Measurements from ENCODE around the gene P2RX2. TPM values are rescaled to one million over a fixed set of nuclear protein-coding genes. Genes with fewer than 3 reads are reported as not detected.

The P2RX2 gene
- total RNA-seq, 5 donors from 2014 or later (not counting 1 experiment from before 2014, with no cell fraction given) = not detected

DNA sequence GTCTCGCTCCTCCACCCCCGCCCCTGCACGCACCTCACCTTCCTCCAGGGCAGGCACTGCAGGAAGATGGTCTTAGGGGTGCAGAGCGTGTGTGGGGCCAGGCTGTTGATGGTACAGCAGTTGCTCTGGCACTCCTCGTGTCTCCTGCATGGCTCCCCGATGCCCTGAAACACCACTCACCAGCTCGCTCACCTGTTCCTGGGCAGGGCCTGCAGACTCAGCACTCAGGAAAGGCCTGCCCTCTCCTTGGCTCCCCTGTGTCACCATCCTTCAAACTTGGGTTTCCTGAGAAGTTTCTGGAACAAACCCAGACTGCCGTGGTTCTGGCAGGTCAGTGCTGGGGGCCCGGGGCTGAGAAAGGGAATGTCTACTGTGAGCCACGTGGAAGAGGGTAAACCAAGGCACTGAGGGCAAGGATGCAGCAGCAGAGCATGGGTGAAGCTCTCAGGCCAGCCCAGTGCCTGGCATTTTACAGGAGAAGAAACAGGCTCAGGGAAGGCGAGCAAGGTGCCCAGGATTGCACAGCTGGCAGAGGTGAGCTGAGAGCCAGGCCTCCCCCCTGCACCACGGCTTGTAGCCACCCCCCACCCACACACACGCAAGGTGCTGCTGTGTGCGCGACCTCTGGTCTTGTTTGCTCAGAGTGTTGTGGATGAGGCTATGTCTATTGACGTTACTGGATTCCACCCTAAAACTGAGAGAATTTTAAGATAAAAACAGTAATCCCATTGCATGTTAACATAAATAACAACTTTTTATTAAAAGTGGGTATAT is 13.7 kb upstream of the P2RX2 start:
- POLR2A ChIA-PET = no interaction called here
- CTCF ChIA-PET = no interaction called here

DNA sequence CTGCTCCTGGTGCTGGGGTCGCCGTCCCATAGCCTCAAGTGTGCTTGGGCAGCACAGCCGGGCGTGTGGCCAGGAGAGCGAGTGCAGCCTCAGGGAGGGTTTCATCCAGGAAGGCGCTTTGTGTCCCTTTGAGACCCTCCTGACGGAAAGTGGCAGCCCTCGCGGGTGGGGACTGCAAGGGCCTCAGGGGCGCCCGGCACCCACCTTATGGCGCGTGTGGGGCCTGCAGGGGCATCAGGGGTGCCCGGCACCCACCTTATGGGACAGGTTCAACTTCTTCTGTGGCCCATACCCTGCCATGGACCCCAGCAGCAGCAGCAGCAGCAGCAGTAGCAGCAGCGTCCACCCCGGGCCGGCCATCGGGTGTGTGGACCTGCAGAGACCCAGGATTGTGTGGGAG is 12.7 kb upstream of the P2RX2 start:
- Mint-ChIP-seq H3K36me3 (no peaks in the 10 kb centered on the region), H3K4me1 (peaks cover 2 to 9% (median 8%) of the 10 kb centered on the region in 3 donors), H3K27me3 (peaks cover 35 to 62% of the 10 kb centered on the region in 2 donors), H3K27ac (no peak overlapping the region), H3K4me3 (no peak overlapping the region), H3K9me3 (no peaks in the 10 kb centered on the region)
- H3K9me3 ChIP-seq = no peaks in the 10 kb centered on the region
- ChIA-PET CTCF (no interaction called here), POLR2A (no interaction called here)
- 79% methylated on average over 18 of the region's 18 CpGs for WGBS (ENCODE audit: insufficient coverage)
- DNase-seq = no peak
- peaks cover 8 to 87% of the 10 kb centered on the region in 2 experiments for H3K27me3 ChIP-seq (replicated peaks in 1 of 2; ENCODE audit: control insufficient read depth in 2 of 2, extremely low read depth in 1 of 2, insufficient read depth in 2 of 2, low read length in 1 of 2)
- H3K27ac ChIP-seq (ENCODE audit: low read length) = no peak overlapping the region
- ATAC-seq (replicated peaks in 1 of 4) = no peak
- no peak overlapping the region for H3K4me3 ChIP-seq (ENCODE audit: control insufficient read depth in 1 of 2, extremely low read depth in 1 of 2, low read length in 1 of 2)
- H3K4me1 ChIP-seq (ENCODE audit: control insufficient read depth in 1 of 2, extremely low read depth in 1 of 2, insufficient read depth in 2 of 2, low read length in 2 of 2) = peaks cover 0 to 14% of the 10 kb centered on the region in 2 experiments
- H3K36me3 ChIP-seq (ENCODE audit: control insufficient read depth in 2 of 2, extremely low read depth in 1 of 2, insufficient read depth in 1 of 2, low read length in 1 of 2) = no peaks in the 10 kb centered on the region

More for the DNA sequence above, 13.7 kb upstream of the P2RX2 start:
- Histone ChIP-seq H3K4me1 (ENCODE audit: control insufficient read depth in 1 of 2, extremely low read depth in 1 of 2, insufficient read depth in 2 of 2, low read length in 2 of 2) (peaks cover 0 to 16% of the 10 kb centered on the region in 2 experiments), H3K9me3 (no peaks in the 10 kb centered on the region), H3K27ac (ENCODE audit: low read length) (no peak overlapping the region), H3K36me3 (ENCODE audit: control insufficient read depth in 2 of 2, extremely low read depth in 1 of 2, insufficient read depth in 1 of 2, low read length in 1 of 2) (no peaks in the 10 kb centered on the region), H3K4me3 (ENCODE audit: control insufficient read depth in 1 of 2, extremely low read depth in 1 of 2, low read length in 1 of 2) (no peak overlapping the region), H3K27me3 (replicated peaks in 1 of 2; ENCODE audit: control insufficient read depth in 2 of 2, extremely low read depth in 1 of 2, insufficient read depth in 2 of 2, low read length in 1 of 2) (peaks cover 8 to 87% of the 10 kb centered on the region in 2 experiments)
- ATAC-seq (replicated peaks in 1 of 4) (no peak), DNase-seq (no peak)
- 51% methylated on average over 6 of the region's 16 CpGs for WGBS (ENCODE audit: insufficient coverage)
- Mint-ChIP-seq H3K27ac (no peak overlapping the region), H3K9me3 (no peaks in the 10 kb centered on the region), H3K27me3 (peaks cover 26 to 61% of the 10 kb centered on the region in 2 donors), H3K36me3 (no peaks in the 10 kb centered on the region), H3K4me1 (peaks cover 7 to 14% (median 13%) of the 10 kb centered on the region in 3 donors), H3K4me3 (no peak overlapping the region)

DNA sequence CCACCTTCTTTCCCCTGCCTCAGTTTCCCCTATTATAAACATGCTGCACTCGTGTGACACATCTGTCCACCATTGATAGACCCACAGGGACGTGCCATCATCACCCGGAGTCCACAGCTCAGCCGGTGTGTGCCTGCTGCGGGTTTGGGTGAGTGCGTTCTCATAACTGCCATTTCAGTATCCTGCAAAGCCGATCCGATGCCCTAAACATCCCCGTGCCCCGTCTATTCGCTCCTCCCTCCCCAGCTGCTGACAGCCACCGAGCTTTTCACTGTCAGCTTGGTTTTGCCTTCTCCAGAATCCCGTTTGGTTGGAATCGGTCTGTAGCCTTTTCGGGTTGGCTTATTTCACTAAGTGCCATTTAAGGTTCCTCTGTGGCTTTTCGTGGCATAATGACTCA is 12.1 kb upstream of the P2RX2 start:
- Histone ChIP-seq H3K4me3 (ENCODE audit: control insufficient read depth in 1 of 2, extremely low read depth in 1 of 2, low read length in 1 of 2) (no peak overlapping the region), H3K9me3 (no peaks in the 10 kb centered on the region), H3K27ac (ENCODE audit: low read length) (no peak overlapping the region), H3K36me3 (ENCODE audit: control insufficient read depth in 2 of 2, extremely low read depth in 1 of 2, insufficient read depth in 1 of 2, low read length in 1 of 2) (no peaks in the 10 kb centered on the region), H3K4me1 (ENCODE audit: control insufficient read depth in 1 of 2, extremely low read depth in 1 of 2, insufficient read depth in 2 of 2, low read length in 2 of 2) (peaks cover 0 to 9% of the 10 kb centered on the region in 2 experiments), H3K27me3 (replicated peaks in 1 of 2; ENCODE audit: control insufficient read depth in 2 of 2, extremely low read depth in 1 of 2, insufficient read depth in 2 of 2, low read length in 1 of 2) (peaks cover 10 to 88% of the 10 kb centered on the region in 2 experiments)
- ChIA-PET CTCF (no interaction called here), POLR2A (no interaction called here)
- Mint-ChIP-seq H3K4me3 (no peak overlapping the region), H3K9me3 (no peaks in the 10 kb centered on the region), H3K4me1 (peaks cover 2 to 9% (median 5%) of the 10 kb centered on the region in 3 donors), H3K27me3 (peaks cover 39 to 62% of the 10 kb centered on the region in 2 donors), H3K36me3 (no peaks in the 10 kb centered on the region), H3K27ac (no peak overlapping the region)
- 58% methylated on average over 16 of the region's 16 CpGs for WGBS (ENCODE audit: insufficient coverage)
- DNase-seq (no peak), ATAC-seq (replicated peaks in 1 of 4) (no peak)

DNA sequence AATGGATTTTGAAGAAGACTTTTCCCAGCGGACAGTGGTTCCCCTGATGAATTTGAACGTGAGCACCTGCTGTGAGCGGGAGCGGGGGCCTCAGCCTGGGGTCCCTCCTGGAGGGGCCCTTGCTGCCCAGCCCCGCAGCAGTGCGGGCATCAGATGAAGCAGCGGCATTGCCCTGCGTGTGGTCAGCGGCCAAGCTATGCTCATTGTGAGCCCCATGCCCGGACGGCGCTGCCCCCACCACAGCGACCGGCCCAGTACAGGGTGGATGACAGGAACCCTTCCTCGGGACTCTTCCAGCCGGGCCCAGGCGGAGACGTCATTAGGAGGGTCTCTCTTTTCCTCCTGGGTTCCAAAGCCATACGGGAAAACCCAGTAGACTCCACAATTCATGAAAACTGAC is 11.6 kb upstream of the P2RX2 start:
- ATAC-seq (replicated peaks in 1 of 4) (no peak), DNase-seq (no peak)
- Mint-ChIP-seq H3K4me1 (peaks cover 2 to 9% (median 5%) of the 10 kb centered on the region in 3 donors), H3K4me3 (no peak overlapping the region), H3K36me3 (no peaks in the 10 kb centered on the region), H3K27ac (no peak overlapping the region), H3K27me3 (peaks cover 41 to 61% of the 10 kb centered on the region in 2 donors), H3K9me3 (no peaks in the 10 kb centered on the region)
- Histone ChIP-seq H3K9me3 (no peaks in the 10 kb centered on the region), H3K4me1 (ENCODE audit: control insufficient read depth in 1 of 2, extremely low read depth in 1 of 2, insufficient read depth in 2 of 2, low read length in 2 of 2) (peaks cover 0 to 9% of the 10 kb centered on the region in 2 experiments), H3K27me3 (replicated peaks in 1 of 2; ENCODE audit: control insufficient read depth in 2 of 2, extremely low read depth in 1 of 2, insufficient read depth in 2 of 2, low read length in 1 of 2) (peaks cover 12 to 88% of the 10 kb centered on the region in 2 experiments), H3K4me3 (ENCODE audit: control insufficient read depth in 1 of 2, extremely low read depth in 1 of 2, low read length in 1 of 2) (no peak overlapping the region), H3K36me3 (ENCODE audit: control insufficient read depth in 2 of 2, extremely low read depth in 1 of 2, insufficient read depth in 1 of 2, low read length in 1 of 2) (no peaks in the 10 kb centered on the region), H3K27ac (ENCODE audit: low read length) (no peak overlapping the region)
- CTCF ChIA-PET = no interaction called here
- WGBS (ENCODE audit: insufficient coverage) = 81% methylated on average over 19 of the region's 19 CpGs
- POLR2A ChIA-PET = no interaction called here

DNA sequence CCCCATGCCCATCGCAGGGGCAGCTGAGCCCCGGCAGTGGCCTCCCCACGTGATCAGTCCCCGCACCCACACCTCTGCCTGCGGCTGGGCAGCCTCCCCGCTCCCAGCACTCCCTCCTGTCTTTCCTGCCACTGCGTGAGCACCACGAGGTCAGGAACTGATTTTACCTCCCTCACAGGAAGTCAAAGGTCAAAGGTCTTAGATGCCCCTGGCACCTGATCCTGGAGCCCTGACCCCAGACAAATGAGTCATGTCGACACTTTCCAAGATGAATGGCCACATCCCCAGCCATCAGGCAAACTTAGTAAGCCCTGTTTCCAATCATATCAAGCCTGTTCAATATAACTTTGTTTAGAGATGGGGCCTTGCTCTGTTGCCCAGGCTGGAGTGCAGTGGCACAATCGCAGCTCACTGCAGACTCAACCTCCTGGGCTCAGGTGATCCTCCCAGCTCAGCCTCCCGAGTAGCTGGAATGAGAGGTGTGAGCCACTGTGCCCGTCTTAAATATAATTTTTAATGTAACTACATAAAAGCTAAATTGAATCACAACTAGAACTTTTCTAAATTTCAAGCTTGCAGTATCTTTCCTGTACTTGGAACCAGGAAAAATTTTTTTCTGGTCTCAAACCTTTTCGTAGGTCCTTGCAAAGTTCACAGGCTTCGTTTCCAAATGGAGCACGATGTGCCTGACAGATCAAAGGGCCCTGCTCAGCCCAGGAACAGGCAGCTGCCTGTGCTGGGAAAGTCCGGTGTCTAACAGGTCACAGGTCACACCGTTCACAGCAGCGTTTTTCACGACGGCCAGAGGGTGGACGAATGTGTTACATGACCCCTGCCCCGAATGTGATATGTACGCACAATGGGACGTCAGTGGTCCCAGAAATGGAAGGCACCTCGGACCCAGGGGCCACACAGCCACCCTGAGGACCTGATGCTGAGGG is 10.1 kb upstream of the P2RX2 start:
- H3K27me3 Mint-ChIP-seq = peaks cover 37 to 49% of the 10 kb centered on the region in 2 donors
- ChIA-PET CTCF (interaction anchor here in 1 of 2 donors (0.5 to 0.6 kb wide), 2 partner anchors 344 to 860 kb away, joined by 4 to 9 read pairs; no protein-coding TSS in a partner anchor), POLR2A (no interaction called here)
- Histone ChIP-seq H3K4me1 (ENCODE audit: control insufficient read depth in 1 of 2, extremely low read depth in 1 of 2, insufficient read depth in 2 of 2, low read length in 2 of 2) (peaks cover 0 to 9% of the 10 kb centered on the region in 2 experiments), H3K36me3 (ENCODE audit: control insufficient read depth in 2 of 2, extremely low read depth in 1 of 2, insufficient read depth in 1 of 2, low read length in 1 of 2) (no peaks in the 10 kb centered on the region), H3K4me3 (ENCODE audit: control insufficient read depth in 1 of 2, extremely low read depth in 1 of 2, low read length in 1 of 2) (no peak overlapping the region), H3K27ac (ENCODE audit: low read length) (no peak overlapping the region), H3K27me3 (replicated peaks in 1 of 2; ENCODE audit: control insufficient read depth in 2 of 2, extremely low read depth in 1 of 2, insufficient read depth in 2 of 2, low read length in 1 of 2) (peaks cover 12 to 78% of the 10 kb centered on the region in 2 experiments), H3K9me3 (no peaks in the 10 kb centered on the region)
- no peak overlapping the region for H3K4me3 Mint-ChIP-seq
- H3K27ac Mint-ChIP-seq = no peak overlapping the region
- ATAC-seq (replicated peaks in 1 of 4) = no peak
- H3K4me1 Mint-ChIP-seq = peaks cover 2 to 9% (median 2%) of the 10 kb centered on the region in 3 donors
- no peaks in the 10 kb centered on the region for H3K9me3 Mint-ChIP-seq
- H3K36me3 Mint-ChIP-seq = no peaks in the 10 kb centered on the region
- 50% methylated on average over 19 of the region's 25 CpGs for WGBS (ENCODE audit: insufficient coverage)
- DNase-seq = no peak

DNA sequence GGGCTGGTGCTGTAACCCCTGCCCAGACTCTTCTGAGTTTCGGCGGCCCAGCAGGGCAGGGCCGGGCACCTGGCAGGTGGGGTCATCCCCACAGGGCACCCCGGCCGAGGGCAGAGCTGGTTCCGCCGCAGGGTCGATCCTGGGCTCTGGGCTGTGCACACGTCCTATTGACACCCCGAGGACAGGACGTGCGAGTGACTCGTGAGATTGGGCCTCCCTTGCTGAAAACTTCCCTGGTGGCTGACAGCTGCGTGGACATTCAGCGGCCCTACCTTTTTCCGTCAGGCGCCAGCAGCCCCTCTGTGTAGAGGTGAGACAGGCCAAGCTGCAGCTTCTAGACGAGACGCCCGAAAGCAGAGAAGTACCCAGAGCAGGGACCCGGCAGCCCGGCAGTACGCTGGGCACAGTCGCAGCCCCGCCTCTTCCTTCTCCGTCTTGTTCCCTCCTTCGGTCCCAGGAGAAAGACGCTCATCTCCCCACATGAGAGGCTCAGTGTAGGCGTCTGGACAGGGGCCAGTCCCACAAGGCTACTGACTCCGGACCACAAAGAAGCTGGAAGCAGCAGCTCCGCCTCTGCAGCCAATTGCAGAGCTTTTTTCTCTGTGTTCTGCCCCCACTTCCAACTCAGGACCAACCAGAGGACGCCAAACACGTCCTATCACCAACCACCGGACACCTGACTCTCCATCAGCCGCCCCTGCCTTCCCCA is 8.4 kb upstream of the P2RX2 start, which contains the start of gene LRCOL1:
TSS of gene LRCOL1 (minus strand) at position 532 of the 709 bp plus-strand sequence. CDS start 4,331 bp downstream, outside the sequence.
- no peaks in the 10 kb centered on the region for H3K9me3 Mint-ChIP-seq
- peaks cover 8 to 15% (median 8%) of the 10 kb centered on the region in 3 donors for H3K4me1 Mint-ChIP-seq
- ChIA-PET CTCF (no interaction called here), POLR2A (no interaction called here)
- ATAC-seq (replicated peaks in 1 of 4) = peak in 2 of 4 experiments; percentile 43 to 60
- peaks cover 0 to 15% of the 10 kb centered on the region in 2 experiments for H3K4me1 ChIP-seq (ENCODE audit: control insufficient read depth in 1 of 2, extremely low read depth in 1 of 2, insufficient read depth in 2 of 2, low read length in 2 of 2)
- H3K9me3 ChIP-seq = no peaks in the 10 kb centered on the region
- H3K27me3 ChIP-seq (replicated peaks in 1 of 2; ENCODE audit: control insufficient read depth in 2 of 2, extremely low read depth in 1 of 2, insufficient read depth in 2 of 2, low read length in 1 of 2) = peaks cover 10 to 67% of the 10 kb centered on the region in 2 experiments
- peaks cover 38 to 44% of the 10 kb centered on the region in 2 donors for H3K27me3 Mint-ChIP-seq
- peak within 1 kb of the TSS in 2 of 3 donors; percentile 34 to 75 for H3K4me3 Mint-ChIP-seq
- no peak for DNase-seq
- no peaks in the 10 kb centered on the region for H3K36me3 ChIP-seq (ENCODE audit: control insufficient read depth in 2 of 2, extremely low read depth in 1 of 2, insufficient read depth in 1 of 2, low read length in 1 of 2)
- H3K27ac ChIP-seq (ENCODE audit: low read length) = no peak within 1 kb of the TSS
- peak within 1 kb of the TSS in 1 of 2 donors; percentile 25 for H3K4me3 ChIP-seq (ENCODE audit: control insufficient read depth in 1 of 2, extremely low read depth in 1 of 2, low read length in 1 of 2)
- 23% methylated on average over 33 of the region's 35 CpGs for WGBS (ENCODE audit: insufficient coverage)
- no peak within 1 kb of the TSS for H3K27ac Mint-ChIP-seq
- no peaks in the 10 kb centered on the region for H3K36me3 Mint-ChIP-seq
